Gastrocnemius medialis (tissue), 4 donors: ENCODE measurements around the gene SMIM28. TPM values are rescaled to one million over a fixed set of nuclear protein-coding genes. Genes with fewer than 3 reads are reported as not detected.

Experiments used
- ATAC-seq, 2 donors: fragments of 150-250 bp; one replicate each; pipeline ENCODE4 v1.9.1; 2016
- DNase-seq, 2 donors: peaks; one replicate each; pipeline ENCODE4 v3.0.0-alpha.2; 2019
- H3K27ac ChIP-seq, 4 donors: fragments of 200-600 bp; sonication (generic); 1 replicate in 1 of 4; 2 replicates in 3 of 4; pipeline ENCODE4 v1.5.1; 2016 to 2018; ENCODE audit warnings: mild to moderate bottlenecking in 2 of 4, moderate library complexity in 1 of 4
- H3K27me3 ChIP-seq, 3 donors: fragments of 200-600 bp; sonication (generic) in 2 of 3; 1 replicate in 1 of 3; 2 replicates in 2 of 3; pipeline versions ENCODE4 v1.5.1 to v1.6.0; 2016 to 2019; ENCODE audit warnings: mild to moderate bottlenecking in 1 of 3, moderate library complexity in 1 of 3
- H3K36me3 ChIP-seq, 2 donors: fragments of 200-600 bp; sonication (generic) in 1 of 2; one replicate each; pipeline ENCODE4 v1.5.1; 2017 to 2018
- H3K4me1 ChIP-seq, 2 donors: fragments of 200-600 bp; sonication (generic) in 1 of 2; one replicate each; pipeline ENCODE4 v1.5.1; 2016 to 2017; ENCODE audit warnings: mild to moderate bottlenecking in 2 of 2
- H3K4me3 ChIP-seq, 4 donors: fragments of 200-600 bp; sonication (generic) in 3 of 4; 1 replicate in 1 of 4; 2 replicates in 3 of 4; pipeline ENCODE4 v1.5.1; 2016 to 2019; ENCODE audit warnings: mild to moderate bottlenecking in 2 of 4
- H3K9me3 ChIP-seq, 3 donors: fragments of 200-600 bp; sonication (generic) in 2 of 3; 1 replicate in 1 of 3; 2 replicates in 2 of 3; pipeline ENCODE4 v1.5.1; 2016 to 2019
- CTCF ChIP-seq, 5 experiments: fragments of 450-650 bp in 3 of 5; fragments of 200-600 bp in 2 of 5; sonication (generic) in 2 of 5; IDR thresholded peaks in 4 of 5; conservative IDR thresholded peaks in 1 of 5; 1 replicate in 4 of 5; 2 replicates in 1 of 5; pipeline ENCODE4 v1.5.1; 2016 to 2019; ENCODE audit warnings: antibody characterized with exemption in 5 of 5, mild to moderate bottlenecking in 3 of 5, moderate library complexity in 3 of 5
- POLR2A ChIP-seq, 2 donors: fragments of 450-650 bp; IDR thresholded peaks; one replicate each; pipeline ENCODE4 v1.6.1; 2017; ENCODE audit warnings: antibody characterized with exemption in 2 of 2, mild to moderate bottlenecking in 2 of 2, moderate library complexity in 2 of 2
- in situ Hi-C, 4 donors: fragments of 200-750 bp; cut with MboI; loops; one replicate each; pipeline versions ENCODE4 v1.15.0 to v1.8.0; 2017; ENCODE audit warnings: low sequenced_read_pairs in 4 of 4
- intact Hi-C: fragments of 100-400 bp; cut with DNase I; formaldehyde crosslinking; loops from one replicate; pipeline ENCODE4 v1.15.1; 2023; ENCODE audit warnings: low total_unique reads
- total RNA-seq, 4 donors: library from RNA; depleted of rRNA; stranded (reverse); fragments of >200 nt; gene quantifications; one replicate each; pipeline versions ENCODE4 v1.1.0 to v1.2.3, GENCODE V29; 2016

The SMIM28 gene
- not detected for total RNA-seq

- no peak for ATAC-seq
- in situ Hi-C loops (no loop called here), intact Hi-C loops (no loop called here)
- Histone ChIP-seq H3K9me3 (no peaks in the 10 kb centered on the region), H3K36me3 (no peaks in the 10 kb centered on the region), H3K4me1 (no peaks in the 10 kb centered on the region), H3K27ac (no peak within 1 kb of the TSS), H3K27me3 (no peaks in the 10 kb centered on the region), H3K4me3 (no peak within 1 kb of the TSS)
- DNase-seq: no peak
- no peak for TF ChIP-seq POLR2A (IDR thresholded peaks at IDR 0.05)
- TF ChIP-seq CTCF (IDR thresholded peaks at IDR 0.05 in 4 of 5, conservative IDR thresholded peaks at IDR 0.05 in 1 of 5): no peak
These were observed at the start of gene SMIM28 for GRCh38 chr6:138377844-138378243. Gene SMIM28, plus strand, starts transcription at chr6:138377905. Its CDS starts 168 bp downstream, at chr6:138378073.

GRCh38 chr6:138328210-138328609 is 49.5 kb upstream of the SMIM28 start:
- H3K4me3 ChIP-seq: no peak overlapping the region
- in situ Hi-C loops (no loop called here), intact Hi-C loops (no loop called here)
- H3K27me3 ChIP-seq: no peaks in the 10 kb centered on the region
- TF ChIP-seq CTCF (IDR thresholded peaks at IDR 0.05 in 4 of 5, conservative IDR thresholded peaks at IDR 0.05 in 1 of 5): no peak
- TF ChIP-seq POLR2A (IDR thresholded peaks at IDR 0.05): no peak
- DNase-seq (no peak), ATAC-seq (no peak)
- H3K36me3 ChIP-seq: no peaks in the 10 kb centered on the region
- H3K9me3 ChIP-seq: no peaks in the 10 kb centered on the region
- no peak overlapping the region for H3K27ac ChIP-seq
- no peaks in the 10 kb centered on the region for H3K4me1 ChIP-seq

GRCh38 chr6:138330763-138331162 is 46.9 kb upstream of the SMIM28 start:
- Histone ChIP-seq H3K4me3 (no peak overlapping the region), H3K36me3 (no peaks in the 10 kb centered on the region), H3K27ac (no peak overlapping the region), H3K4me1 (no peaks in the 10 kb centered on the region), H3K27me3 (no peaks in the 10 kb centered on the region), H3K9me3 (no peaks in the 10 kb centered on the region)
- intact Hi-C loops (no loop called here), in situ Hi-C loops (no loop called here)
- ATAC-seq (no peak), DNase-seq (no peak)
- TF ChIP-seq POLR2A (IDR thresholded peaks at IDR 0.05) (no peak), CTCF (IDR thresholded peaks at IDR 0.05 in 4 of 5, conservative IDR thresholded peaks at IDR 0.05 in 1 of 5) (no peak)

- H3K27me3 ChIP-seq: no peaks in the 10 kb centered on the region
- in situ Hi-C loops (no loop called here), intact Hi-C loops (no loop called here)
- no peak overlapping the region for H3K4me3 ChIP-seq
- no peak for ATAC-seq
- H3K27ac ChIP-seq: no peak overlapping the region
- DNase-seq: no peak
- no peak for TF ChIP-seq POLR2A (IDR thresholded peaks at IDR 0.05)
- H3K9me3 ChIP-seq: no peaks in the 10 kb centered on the region
- H3K4me1 ChIP-seq: no peaks in the 10 kb centered on the region
- no peaks in the 10 kb centered on the region for H3K36me3 ChIP-seq
These were observed 46.3 kb upstream of the SMIM28 start for GRCh38 chr6:138331444-138331843.

GRCh38 chr6:138331984-138332383 is 45.7 kb upstream of the SMIM28 start:
- DNase-seq: no peak
- Histone ChIP-seq H3K36me3 (no peaks in the 10 kb centered on the region), H3K4me1 (no peaks in the 10 kb centered on the region), H3K4me3 (no peak overlapping the region), H3K27me3 (no peaks in the 10 kb centered on the region), H3K27ac (no peak overlapping the region), H3K9me3 (no peaks in the 10 kb centered on the region)
- intact Hi-C loops: no loop called here
- no peak for ATAC-seq
- in situ Hi-C loops: no loop called here
- TF ChIP-seq CTCF (IDR thresholded peaks at IDR 0.05 in 4 of 5, conservative IDR thresholded peaks at IDR 0.05 in 1 of 5): no peak
- TF ChIP-seq POLR2A (IDR thresholded peaks at IDR 0.05): no peak
